Measurements from ENCODE around the gene MAGEB5. TPM values are rescaled to one million over a fixed set of nuclear protein-coding genes. Genes with fewer than 3 reads are reported as not detected.

MAGEB5 gene
- not detected in 5 replicates for total RNA-seq (2022; extraction: Qiagen RNA extraction; ENCODE audit: low read depth)

GRCh38 chrX:26215869-26216268, at the start of gene MAGEB5:
MAGEB5 (plus strand) TSS chrX:26216169; CDS start chrX:26217302, 1,133 bp downstream.

GRCh38 chrX:26192204-26192603, 23.8 kb upstream of the MAGEB5 start, which contains the start of gene MAGEB6:
MAGEB6 (plus strand) TSS chrX:26192440; CDS start chrX:26193847, 1,407 bp downstream.

Other genes with a start within 250 kb of the MAGEB5 start
- gene MAGEB18, start 77.8 kb upstream of the MAGEB5 start, total RNA-seq (2022; extraction: Qiagen RNA extraction; ENCODE audit: low read depth), result not detected in 5 replicates
- not detected in 5 replicates for gene MAGEB6B, start 55.6 kb upstream of the MAGEB5 start, total RNA-seq (2022; extraction: Qiagen RNA extraction; ENCODE audit: low read depth)
- not detected in 5 replicates for gene MAGEB6, start 23.7 kb upstream of the MAGEB5 start, total RNA-seq (2022; extraction: Qiagen RNA extraction; ENCODE audit: low read depth)